Thoracic aorta (tissue), 2 donors: ENCODE data around the gene CHSY1. TPM values are rescaled to one million over a fixed set of nuclear protein-coding genes. Genes with fewer than 3 reads are reported as not detected.
A peak's percentile ranks its signal among the peaks of the same experiment; 100 is the strongest.

Experiments
- ATAC-seq: fragments of 150-250 bp; one replicate; pipeline ENCODE4 v1.8.0; 2017; ENCODE audit warnings: low read depth; ENCODE audit not compliant: insufficient number of reproducible peaks, low FRiP score
- DNase-seq: peaks from one replicate; pipeline ENCODE4 v3.0.0-alpha.2; 2020; ENCODE audit warnings: low spot score
- H3K27ac ChIP-seq, 2 donors: fragments of 200-600 bp; sonication (generic); 1 replicate in 1 of 2; 2 replicates in 1 of 2; pipeline ENCODE4 v1.5.1; 2016; ENCODE audit warnings: mild to moderate bottlenecking in 2 of 2, moderate library complexity in 2 of 2
- H3K27me3 ChIP-seq: fragments of 200-600 bp; sonication (generic); replicated peaks from 2 replicates; pipeline ENCODE4 v1.6.0; 2016; ENCODE audit warnings: mild to moderate bottlenecking; ENCODE audit not compliant: insufficient read depth
- H3K36me3 ChIP-seq: fragments of 200-600 bp; sonication (generic); one replicate; pipeline ENCODE4 v1.5.1; 2016
- H3K4me1 ChIP-seq, 2 donors: fragments of 200-600 bp; sonication (generic); 1 replicate in 1 of 2; 2 replicates in 1 of 2; pipeline versions ENCODE4 v1.5.1 to v1.6.0; 2016; ENCODE audit warnings: low read depth in 2 of 2, mild to moderate bottlenecking in 1 of 2; ENCODE audit not compliant: control insufficient read depth in 1 of 2
- H3K4me3 ChIP-seq: fragments of 200-600 bp; sonication (generic); 2 replicates; pipeline ENCODE4 v1.5.1; 2016; ENCODE audit warnings: mild to moderate bottlenecking
- H3K9me3 ChIP-seq: fragments of 200-600 bp; sonication (generic); 2 replicates; pipeline ENCODE4 v1.5.1; 2016
- CTCF ChIP-seq: fragments of 200-600 bp; sonication (generic); IDR thresholded peaks from one replicate; pipeline ENCODE4 v1.5.1; 2019; ENCODE audit warnings: antibody characterized with exemption
- total RNA-seq, 2 donors: library from RNA; depleted of rRNA; stranded (reverse); fragments of >200 nt; gene quantifications; one replicate each; pipeline versions ENCODE4 v1.1.0 to v1.2.3, GENCODE V29; 2016

Gene CHSY1
- total RNA-seq, 2 donors from 2014 or later = 35.7 to 153 TPM

DNA sequence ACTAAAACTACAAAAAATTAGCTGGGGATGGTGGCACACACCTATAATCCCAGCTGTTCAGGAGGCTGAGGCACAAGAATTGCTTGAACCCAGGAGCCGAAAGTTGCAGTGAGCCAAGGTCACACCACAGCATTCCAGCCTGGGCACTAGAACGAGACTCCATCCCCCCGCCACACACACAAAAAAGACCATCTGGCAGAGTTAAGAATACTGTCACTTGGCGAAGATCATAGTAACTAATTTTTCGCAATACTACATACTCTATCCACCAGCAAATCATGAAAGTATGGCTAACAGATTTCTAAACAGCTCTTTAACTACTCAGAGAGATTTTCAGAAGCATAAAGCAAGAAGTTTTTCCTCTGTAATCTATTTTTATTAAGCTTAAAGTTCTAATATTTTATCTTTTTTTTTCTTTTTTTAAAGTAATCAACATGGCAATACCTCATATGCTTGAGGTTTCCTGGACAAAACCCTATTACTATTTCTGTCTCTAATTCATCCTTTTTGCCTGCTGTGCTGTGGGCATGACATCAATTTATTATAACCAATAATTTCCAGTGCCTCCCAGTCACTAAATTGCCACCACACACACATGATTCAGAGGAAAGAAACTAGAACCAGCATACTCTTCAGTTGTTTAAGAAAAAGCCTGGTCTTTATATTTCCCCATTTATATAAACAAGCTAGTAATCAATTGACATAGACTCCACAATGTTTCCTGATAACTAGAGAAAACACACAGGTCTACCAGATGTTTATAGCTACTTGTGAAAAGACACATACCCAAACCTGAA, 46.9 kb downstream of the CHSY1 start:
- no peak for DNase-seq
- no peak for TF ChIP-seq CTCF
- Histone ChIP-seq H3K4me1 (peaks cover 58 to 96% of the 10 kb centered on the region in 2 donors), H3K4me3 (no peak overlapping the region), H3K27me3 (no peaks in the 10 kb centered on the region), H3K36me3 (no peaks in the 10 kb centered on the region), H3K27ac (no peak overlapping the region), H3K9me3 (no peaks in the 10 kb centered on the region)
- ATAC-seq = no peak

DNA sequence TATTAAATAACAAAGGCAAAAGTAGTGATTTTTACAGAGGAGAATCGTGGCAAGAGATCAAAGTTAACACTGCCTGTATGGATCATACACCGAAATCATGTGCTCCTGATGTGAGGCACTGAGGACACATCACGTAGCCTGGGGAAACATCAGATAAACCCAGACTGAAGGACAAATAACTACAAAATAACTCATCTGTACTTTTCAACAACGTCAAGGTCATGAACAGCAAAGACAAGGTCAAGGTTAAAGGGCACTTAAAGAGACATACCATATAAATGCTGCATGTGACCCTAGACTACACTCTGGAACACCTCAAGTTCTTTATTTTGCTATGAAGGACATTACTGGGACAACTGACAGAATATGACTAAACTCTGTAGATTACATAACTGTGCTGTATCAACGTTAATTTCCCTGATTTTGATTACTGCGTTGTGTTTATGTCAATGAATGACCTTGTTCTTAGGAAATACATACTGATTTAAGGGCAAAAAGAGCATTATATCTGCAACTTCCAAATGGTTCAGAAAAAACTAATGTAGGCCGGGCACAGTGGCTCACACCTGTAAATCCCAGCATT, 48.1 kb downstream of the CHSY1 start:
- ATAC-seq = no peak
- TF ChIP-seq CTCF = no peak
- DNase-seq = no peak
- Histone ChIP-seq H3K27me3 (no peaks in the 10 kb centered on the region), H3K9me3 (no peaks in the 10 kb centered on the region), H3K36me3 (no peaks in the 10 kb centered on the region), H3K4me3 (no peak overlapping the region), H3K4me1 (peaks cover 59 to 96% of the 10 kb centered on the region in 2 donors), H3K27ac (no peak overlapping the region)

- DNase-seq (no peak), ATAC-seq (no peak)
- Histone ChIP-seq H3K4me3 (no peak overlapping the region), H3K9me3 (no peaks in the 10 kb centered on the region), H3K4me1 (peaks cover 54 to 96% of the 10 kb centered on the region in 2 donors), H3K27ac (peak overlapping the region in 1 of 2 donors; percentile 1), H3K36me3 (no peaks in the 10 kb centered on the region), H3K27me3 (no peaks in the 10 kb centered on the region)
- no peak for TF ChIP-seq CTCF
Measured at GRCh38 chr15:101203029-101203573, 48.7 kb downstream of the CHSY1 start.

- TF ChIP-seq CTCF = no peak
- DNase-seq (peak; percentile 94), ATAC-seq (peak; percentile 88)
- Histone ChIP-seq H3K27ac (peak overlapping the region; percentile 65 to 81), H3K9me3 (no peaks in the 10 kb centered on the region), H3K27me3 (no peaks in the 10 kb centered on the region), H3K36me3 (no peaks in the 10 kb centered on the region), H3K4me1 (peaks cover 44 to 87% of the 10 kb centered on the region in 2 donors), H3K4me3 (peak overlapping the region; percentile 53)
Measured at GRCh38 chr15:101201411-101202174, 50.3 kb downstream of the CHSY1 start.

GRCh38 chr15:101200181-101200580, 51.7 kb downstream of the CHSY1 start:
- Histone ChIP-seq H3K9me3 (no peaks in the 10 kb centered on the region), H3K4me3 (no peak overlapping the region), H3K27ac (peak overlapping the region; percentile 65 to 81), H3K27me3 (no peaks in the 10 kb centered on the region), H3K4me1 (peaks cover 40 to 82% of the 10 kb centered on the region in 2 donors), H3K36me3 (no peaks in the 10 kb centered on the region)
- DNase-seq (no peak), ATAC-seq (no peak)
- no peak for TF ChIP-seq CTCF
